ENCODE data around the gene KEL.

The KEL gene

DNA sequence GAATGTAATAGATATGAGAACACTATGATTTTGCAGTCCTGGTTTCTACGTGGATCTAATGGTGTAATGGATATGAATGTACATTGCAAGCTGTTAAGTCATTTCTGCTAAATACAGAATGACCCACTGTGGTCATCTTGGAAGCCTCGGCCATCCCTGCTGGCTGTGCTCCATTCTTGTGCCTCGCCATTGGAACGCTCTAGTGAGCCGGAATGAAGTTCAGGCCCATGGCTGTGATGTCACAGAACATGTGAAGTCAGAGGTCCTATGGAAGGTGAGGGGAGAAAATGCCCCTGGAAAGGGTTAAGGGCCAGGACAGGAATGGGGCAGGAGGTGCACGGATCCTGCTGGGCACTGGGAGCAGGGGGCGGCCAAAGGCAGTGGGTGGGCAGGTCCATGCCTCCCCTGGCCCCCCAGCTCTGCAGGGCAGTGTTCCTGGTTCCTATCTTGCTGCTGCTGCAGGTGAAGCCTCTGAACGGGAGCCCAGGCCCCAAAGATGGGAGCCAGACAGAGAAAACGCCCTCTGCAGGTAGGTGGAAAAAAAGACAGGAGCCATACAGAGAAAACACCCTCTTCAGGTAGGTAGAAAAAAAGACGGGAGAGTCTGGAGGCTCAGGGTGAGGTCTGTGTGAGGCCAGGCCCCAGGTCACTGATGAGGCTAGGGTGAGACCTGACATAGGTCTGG lies 22.8 kb downstream of the KEL start, which contains the start of gene LLCFC1:
LLCFC1 (plus strand) TSS at position 259 of the 685 bp plus-strand sequence; CDS start at position 397, 138 bp downstream.
- TF ChIP-seq, protein P1, sequence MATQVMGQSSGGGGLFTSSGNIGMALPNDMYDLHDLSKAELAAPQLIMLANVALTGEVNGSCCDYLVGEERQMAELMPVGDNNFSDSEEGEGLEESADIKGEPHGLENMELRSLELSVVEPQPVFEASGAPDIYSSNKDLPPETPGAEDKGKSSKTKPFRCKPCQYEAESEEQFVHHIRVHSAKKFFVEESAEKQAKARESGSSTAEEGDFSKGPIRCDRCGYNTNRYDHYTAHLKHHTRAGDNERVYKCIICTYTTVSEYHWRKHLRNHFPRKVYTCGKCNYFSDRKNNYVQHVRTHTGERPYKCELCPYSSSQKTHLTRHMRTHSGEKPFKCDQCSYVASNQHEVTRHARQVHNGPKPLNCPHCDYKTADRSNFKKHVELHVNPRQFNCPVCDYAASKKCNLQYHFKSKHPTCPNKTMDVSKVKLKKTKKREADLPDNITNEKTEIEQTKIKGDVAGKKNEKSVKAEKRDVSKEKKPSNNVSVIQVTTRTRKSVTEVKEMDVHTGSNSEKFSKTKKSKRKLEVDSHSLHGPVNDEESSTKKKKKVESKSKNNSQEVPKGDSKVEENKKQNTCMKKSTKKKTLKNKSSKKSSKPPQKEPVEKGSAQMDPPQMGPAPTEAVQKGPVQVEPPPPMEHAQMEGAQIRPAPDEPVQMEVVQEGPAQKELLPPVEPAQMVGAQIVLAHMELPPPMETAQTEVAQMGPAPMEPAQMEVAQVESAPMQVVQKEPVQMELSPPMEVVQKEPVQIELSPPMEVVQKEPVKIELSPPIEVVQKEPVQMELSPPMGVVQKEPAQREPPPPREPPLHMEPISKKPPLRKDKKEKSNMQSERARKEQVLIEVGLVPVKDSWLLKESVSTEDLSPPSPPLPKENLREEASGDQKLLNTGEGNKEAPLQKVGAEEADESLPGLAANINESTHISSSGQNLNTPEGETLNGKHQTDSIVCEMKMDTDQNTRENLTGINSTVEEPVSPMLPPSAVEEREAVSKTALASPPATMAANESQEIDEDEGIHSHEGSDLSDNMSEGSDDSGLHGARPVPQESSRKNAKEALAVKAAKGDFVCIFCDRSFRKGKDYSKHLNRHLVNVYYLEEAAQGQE (IDR thresholded peaks at IDR 0.05; ENCODE audit: insufficient read depth in 1 of 2, low read depth in 2 of 2, low read length in 2 of 2), result no peak
- TF ChIP-seq TAF1 (IDR thresholded peaks at IDR 0.05; ENCODE audit: borderline replicate concordance, insufficient read depth, low read length) (no peak), SIN3A (IDR thresholded peaks at IDR 0.05; ENCODE audit: borderline replicate concordance, insufficient read depth, low read length) (no peak), POLR2AphosphoS5 (IDR thresholded peaks at IDR 0.05; ENCODE audit: low read depth, low read length) (no peak), FOXP2 (optimal IDR thresholded peaks at IDR 0.05; ENCODE audit: borderline replicate concordance, extremely low read depth, extremely low read length, insufficient read depth) (no peak)

DNA sequence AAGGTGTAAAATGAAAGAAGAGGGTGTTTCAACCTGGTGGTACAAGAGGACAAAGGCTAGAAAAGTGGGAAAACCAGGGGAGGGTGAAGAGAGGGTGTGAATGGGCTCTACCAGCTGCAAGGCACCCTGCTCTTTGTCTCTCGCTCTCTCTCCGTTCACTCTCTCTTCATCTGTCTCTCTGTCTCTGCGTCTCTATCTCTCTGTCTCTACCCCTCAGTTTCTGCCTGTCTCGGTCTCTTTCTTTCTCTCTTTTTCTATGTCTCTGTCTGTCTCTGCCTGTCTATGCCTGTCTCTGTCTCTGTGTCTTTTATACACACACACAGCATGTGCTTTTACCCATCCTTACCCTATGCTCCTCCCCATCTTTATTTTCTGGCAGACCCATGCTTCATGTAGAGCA lies 23.6 kb downstream of the KEL start:
- TF ChIP-seq TAF1 (IDR thresholded peaks at IDR 0.05; ENCODE audit: borderline replicate concordance, insufficient read depth, low read length), result no peak
- no peak for TF ChIP-seq POLR2AphosphoS5 (IDR thresholded peaks at IDR 0.05; ENCODE audit: low read depth, low read length)
- no peak for TF ChIP-seq FOXP2 (optimal IDR thresholded peaks at IDR 0.05; ENCODE audit: borderline replicate concordance, extremely low read depth, extremely low read length, insufficient read depth)
- TF ChIP-seq SIN3A (IDR thresholded peaks at IDR 0.05; ENCODE audit: borderline replicate concordance, insufficient read depth, low read length), result no peak
- TF ChIP-seq, protein P1 (IDR thresholded peaks at IDR 0.05; ENCODE audit: insufficient read depth in 1 of 2, low read depth in 2 of 2, low read length in 2 of 2), result no peak

DNA sequence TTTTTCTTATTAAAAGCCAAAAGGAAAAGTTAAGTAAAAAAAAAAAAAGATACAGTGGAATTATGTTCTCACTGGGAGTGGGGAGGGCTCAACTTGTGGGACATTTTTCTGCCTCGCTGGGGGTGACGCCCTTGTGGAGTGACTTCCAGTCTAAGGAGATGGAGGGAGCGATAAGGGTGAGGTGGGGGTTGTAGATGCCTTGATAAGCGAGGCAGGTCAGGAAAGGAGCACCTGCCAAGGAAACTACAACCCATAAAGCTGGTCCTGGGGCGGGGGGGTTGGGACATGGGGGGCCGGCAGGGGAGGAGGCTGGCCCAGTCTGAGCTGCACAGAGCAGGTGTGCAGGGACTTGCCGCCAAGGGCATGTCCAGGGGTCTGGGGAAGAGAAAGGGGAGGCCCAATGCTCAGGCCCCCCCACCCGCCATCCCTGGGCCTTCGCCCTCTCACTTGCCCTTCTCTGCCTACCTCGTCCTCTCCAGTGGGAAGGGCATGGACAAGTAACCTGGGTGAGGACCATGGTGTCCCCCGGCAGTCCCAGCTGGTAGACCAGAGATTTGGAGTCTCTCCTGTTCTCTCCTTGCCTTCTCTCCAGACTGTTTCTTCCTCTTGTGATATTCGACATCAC lies 26.1 kb downstream of the KEL start:
- TF ChIP-seq POLR2AphosphoS5 (IDR thresholded peaks at IDR 0.05; ENCODE audit: low read depth, low read length), result no peak

DNA sequence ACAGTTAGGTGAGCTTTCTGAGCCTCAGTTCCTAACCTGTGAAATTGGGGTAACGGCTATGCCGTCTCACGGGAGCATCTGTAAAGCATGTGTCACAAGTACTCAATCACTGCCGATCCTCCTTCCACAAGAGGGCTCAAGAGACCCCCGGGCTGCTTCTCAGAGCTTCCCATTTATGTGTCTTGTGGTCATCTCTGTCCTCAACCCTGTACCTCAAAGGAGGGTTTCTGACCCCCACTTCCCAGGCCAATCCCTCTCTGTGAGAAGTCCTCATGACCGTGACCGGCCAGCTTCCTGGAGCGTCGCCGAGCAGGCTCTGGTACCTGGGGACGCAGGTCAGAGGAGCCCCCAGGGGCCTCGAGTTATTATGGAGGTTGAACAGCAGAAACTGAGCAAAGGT lies 28.1 kb downstream of the KEL start:
- TF ChIP-seq, protein P1 (IDR thresholded peaks at IDR 0.05; ENCODE audit: insufficient read depth in 1 of 2, low read depth in 2 of 2, low read length in 2 of 2), result no peak
- TF ChIP-seq TAF1 (IDR thresholded peaks at IDR 0.05; ENCODE audit: borderline replicate concordance, insufficient read depth, low read length) (no peak), POLR2AphosphoS5 (IDR thresholded peaks at IDR 0.05; ENCODE audit: low read depth, low read length) (no peak), FOXP2 (optimal IDR thresholded peaks at IDR 0.05; ENCODE audit: borderline replicate concordance, extremely low read depth, extremely low read length, insufficient read depth) (no peak), SIN3A (IDR thresholded peaks at IDR 0.05; ENCODE audit: borderline replicate concordance, insufficient read depth, low read length) (no peak)

DNA sequence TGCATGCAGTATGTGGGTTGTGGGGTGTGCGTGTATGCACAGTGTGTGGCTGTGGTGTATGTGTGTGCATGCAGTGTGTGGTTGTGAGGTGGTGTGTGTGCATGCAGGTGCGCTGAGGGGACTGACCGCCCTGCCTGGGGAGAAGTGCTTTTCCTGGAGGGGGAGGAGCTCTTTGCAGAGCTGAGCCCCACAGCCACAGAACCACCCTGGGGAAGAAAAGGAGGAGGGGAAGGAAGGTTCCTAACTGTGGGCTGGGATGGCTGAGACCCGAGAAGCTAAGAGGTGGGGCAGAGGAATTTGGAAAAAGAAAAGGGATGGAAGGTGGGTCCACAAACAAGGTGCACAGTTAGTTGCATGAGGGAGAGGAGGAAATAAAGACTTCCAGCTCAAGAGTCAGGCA lies 28.5 kb downstream of the KEL start, which contains the start of gene TRPV5:
TRPV5 (minus strand) TSS at position 123 of the 400 bp plus-strand sequence. CDS start 287 bp downstream, outside the sequence.
- TF ChIP-seq SIN3A (IDR thresholded peaks at IDR 0.05; ENCODE audit: borderline replicate concordance, insufficient read depth, low read length) (no peak), FOXP2 (optimal IDR thresholded peaks at IDR 0.05; ENCODE audit: borderline replicate concordance, extremely low read depth, extremely low read length, insufficient read depth) (no peak), TAF1 (IDR thresholded peaks at IDR 0.05; ENCODE audit: borderline replicate concordance, insufficient read depth, low read length) (no peak)

DNA sequence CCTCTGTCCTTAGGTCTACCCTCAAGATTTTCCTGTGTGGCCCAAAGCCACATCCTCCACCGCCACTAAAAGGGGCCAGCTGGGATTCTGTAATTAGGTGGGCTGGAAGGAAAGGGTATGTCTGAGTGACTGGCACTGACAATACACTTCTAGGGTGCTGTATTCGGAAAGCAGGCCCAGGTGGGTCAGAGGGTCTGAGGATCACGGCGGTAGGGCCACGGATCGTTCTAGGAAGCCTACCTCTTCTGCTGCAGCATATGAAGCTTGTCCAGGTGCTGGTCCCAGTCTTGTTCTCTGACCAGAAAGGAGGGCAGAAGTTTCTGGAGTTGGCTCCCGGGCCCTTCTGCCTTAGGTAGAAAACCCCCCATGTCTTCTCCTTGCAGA lies 29.1 kb downstream of the KEL start:
- no peak for TF ChIP-seq SIN3A (IDR thresholded peaks at IDR 0.05; ENCODE audit: borderline replicate concordance, insufficient read depth, low read length)
- no peak for TF ChIP-seq TAF1 (IDR thresholded peaks at IDR 0.05; ENCODE audit: borderline replicate concordance, insufficient read depth, low read length)
- no peak for TF ChIP-seq FOXP2 (optimal IDR thresholded peaks at IDR 0.05; ENCODE audit: borderline replicate concordance, extremely low read depth, extremely low read length, insufficient read depth)
- TF ChIP-seq POLR2AphosphoS5 (IDR thresholded peaks at IDR 0.05; ENCODE audit: low read depth, low read length), result no peak
- TF ChIP-seq, protein P1 (IDR thresholded peaks at IDR 0.05; ENCODE audit: insufficient read depth in 1 of 2, low read depth in 2 of 2, low read length in 2 of 2), result no peak
